HL-60 (cell line): ENCODE results near the gene IRGQ.

Experiments
- POLR2AphosphoS5 ChIP-seq: IDR thresholded peaks from 2 replicates; pipeline ENCODE4 v1.6.1; 2012; ENCODE audit warnings: low read depth
- TF ChIP-seq, protein P1 (sequence below): IDR thresholded peaks from one replicate; pipeline ENCODE4 v1.5.1; 2011; ENCODE audit warnings: low read length, control low read depth, inconsistent platforms; ENCODE audit not compliant: insufficient read depth

DNA sequence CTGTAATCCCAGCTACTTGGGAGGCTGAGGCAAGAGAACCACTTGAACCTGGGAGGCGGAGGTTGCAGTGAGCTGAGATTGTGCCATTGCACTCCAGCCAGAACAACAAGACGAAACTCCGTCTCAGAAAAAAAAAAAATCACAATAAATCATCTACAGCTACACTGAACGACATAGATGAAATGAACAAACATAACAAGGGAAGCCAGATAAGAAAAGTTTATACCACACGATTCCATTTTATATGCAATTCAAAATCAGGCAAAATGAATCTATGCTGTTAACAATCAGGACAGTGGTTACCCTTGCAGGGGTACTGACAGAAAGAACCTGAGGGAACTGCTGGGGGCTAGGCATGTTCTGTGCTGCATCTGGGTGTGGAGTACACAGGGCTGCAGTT, 26.3 kb downstream of the IRGQ start:
- TF ChIP-seq, protein P1, sequence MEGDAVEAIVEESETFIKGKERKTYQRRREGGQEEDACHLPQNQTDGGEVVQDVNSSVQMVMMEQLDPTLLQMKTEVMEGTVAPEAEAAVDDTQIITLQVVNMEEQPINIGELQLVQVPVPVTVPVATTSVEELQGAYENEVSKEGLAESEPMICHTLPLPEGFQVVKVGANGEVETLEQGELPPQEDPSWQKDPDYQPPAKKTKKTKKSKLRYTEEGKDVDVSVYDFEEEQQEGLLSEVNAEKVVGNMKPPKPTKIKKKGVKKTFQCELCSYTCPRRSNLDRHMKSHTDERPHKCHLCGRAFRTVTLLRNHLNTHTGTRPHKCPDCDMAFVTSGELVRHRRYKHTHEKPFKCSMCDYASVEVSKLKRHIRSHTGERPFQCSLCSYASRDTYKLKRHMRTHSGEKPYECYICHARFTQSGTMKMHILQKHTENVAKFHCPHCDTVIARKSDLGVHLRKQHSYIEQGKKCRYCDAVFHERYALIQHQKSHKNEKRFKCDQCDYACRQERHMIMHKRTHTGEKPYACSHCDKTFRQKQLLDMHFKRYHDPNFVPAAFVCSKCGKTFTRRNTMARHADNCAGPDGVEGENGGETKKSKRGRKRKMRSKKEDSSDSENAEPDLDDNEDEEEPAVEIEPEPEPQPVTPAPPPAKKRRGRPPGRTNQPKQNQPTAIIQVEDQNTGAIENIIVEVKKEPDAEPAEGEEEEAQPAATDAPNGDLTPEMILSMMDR = no peak
- TF ChIP-seq POLR2AphosphoS5 = no peak
